Lower lobe of right lung (tissue), 2 donors: Measurements from ENCODE around the gene FIG4. TPM values are rescaled to one million over a fixed set of nuclear protein-coding genes. Genes with fewer than 3 reads are reported as not detected.
A peak's percentile ranks its signal among the peaks of the same experiment; 100 is the strongest.

Experiments used
- ATAC-seq, 2 donors: fragments of 200-7000 bp; cut with Tn5 transposase; one replicate each; pipeline ENCODE4 v1.9.1; 2020 to 2022; ENCODE audit warnings: mild to moderate bottlenecking in 2 of 2, moderate library complexity in 2 of 2
- DNase-seq: peaks from one replicate; pipeline ENCODE4 v3.0.0-alpha.2; 2020
- H3K27ac ChIP-seq: fragments of 200-600 bp; one replicate; pipeline ENCODE4 v1.8.0; 2022
- H3K27me3 ChIP-seq: fragments of 200-600 bp; one replicate; pipeline ENCODE4 v1.8.0; 2022; ENCODE audit warnings: low read depth
- H3K36me3 ChIP-seq: fragments of 200-600 bp; one replicate; pipeline ENCODE4 v1.8.0; 2022; ENCODE audit warnings: mild to moderate bottlenecking
- H3K4me1 ChIP-seq: fragments of 200-600 bp; one replicate; pipeline ENCODE4 v1.8.0; 2022
- H3K4me3 ChIP-seq: fragments of 200-600 bp; one replicate; pipeline ENCODE4 v1.8.0; 2022; ENCODE audit warnings: mild to moderate bottlenecking
- H3K9me3 ChIP-seq: fragments of 200-600 bp; one replicate; pipeline ENCODE4 v1.8.0; 2022
- intact Hi-C: fragments of 100-400 bp; cut with DNase I; formaldehyde crosslinking; loops from one replicate; pipeline ENCODE4 v1.11.0; 2022
- total RNA-seq: library from RNA; stranded (reverse); fragmentation: NEBNext Ultra II Directional; extraction: Animal tissue kit (Norgen Biotek cat#: 25700); gene quantifications from one replicate; pipeline ENCODE4 v1.2.1, GENCODE V29; 2021
- TF ChIP-seq, protein P1 (sequence below): fragments of 200-600 bp; IDR thresholded peaks from one replicate; pipeline ENCODE4 v1.8.0; 2022; ENCODE audit warnings: antibody characterized with exemption, mild to moderate bottlenecking
- donor health status: DM: no; HTN: yes; CAD: no; lungs with severe emphysema.

Gene FIG4
- total RNA-seq, 1 donor from 2014 or later: 44.5 TPM

DNA sequence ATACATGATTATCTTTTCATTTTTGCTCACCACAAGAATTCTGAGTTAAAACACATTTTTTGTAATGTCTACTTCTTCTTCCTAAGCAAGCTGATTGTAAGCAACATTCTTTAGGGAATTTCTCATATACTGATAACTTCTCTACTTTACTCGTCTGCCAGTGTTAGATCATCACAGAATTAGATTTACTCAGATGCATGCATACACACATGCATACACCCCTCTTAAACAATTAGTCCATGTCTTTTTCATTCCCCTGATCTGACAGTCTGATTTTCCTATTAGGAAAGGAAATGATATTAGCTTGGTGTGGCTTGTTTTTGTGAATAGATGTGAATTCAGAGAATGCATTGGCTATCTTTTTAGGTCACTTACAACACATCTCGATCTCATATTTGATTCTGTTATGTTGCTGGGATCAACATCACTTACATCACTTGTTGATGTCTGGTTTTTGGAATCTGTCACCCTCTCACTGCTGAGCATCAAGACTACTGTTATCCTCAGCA is 91.4 kb downstream of the FIG4 start:
- Histone ChIP-seq H3K27me3 (no peaks in the 10 kb centered on the region), H3K27ac (no peak overlapping the region), H3K36me3 (peaks cover 10% of the 10 kb centered on the region), H3K4me3 (no peak overlapping the region), H3K4me1 (no peaks in the 10 kb centered on the region), H3K9me3 (no peaks in the 10 kb centered on the region)
- TF ChIP-seq, protein P1, sequence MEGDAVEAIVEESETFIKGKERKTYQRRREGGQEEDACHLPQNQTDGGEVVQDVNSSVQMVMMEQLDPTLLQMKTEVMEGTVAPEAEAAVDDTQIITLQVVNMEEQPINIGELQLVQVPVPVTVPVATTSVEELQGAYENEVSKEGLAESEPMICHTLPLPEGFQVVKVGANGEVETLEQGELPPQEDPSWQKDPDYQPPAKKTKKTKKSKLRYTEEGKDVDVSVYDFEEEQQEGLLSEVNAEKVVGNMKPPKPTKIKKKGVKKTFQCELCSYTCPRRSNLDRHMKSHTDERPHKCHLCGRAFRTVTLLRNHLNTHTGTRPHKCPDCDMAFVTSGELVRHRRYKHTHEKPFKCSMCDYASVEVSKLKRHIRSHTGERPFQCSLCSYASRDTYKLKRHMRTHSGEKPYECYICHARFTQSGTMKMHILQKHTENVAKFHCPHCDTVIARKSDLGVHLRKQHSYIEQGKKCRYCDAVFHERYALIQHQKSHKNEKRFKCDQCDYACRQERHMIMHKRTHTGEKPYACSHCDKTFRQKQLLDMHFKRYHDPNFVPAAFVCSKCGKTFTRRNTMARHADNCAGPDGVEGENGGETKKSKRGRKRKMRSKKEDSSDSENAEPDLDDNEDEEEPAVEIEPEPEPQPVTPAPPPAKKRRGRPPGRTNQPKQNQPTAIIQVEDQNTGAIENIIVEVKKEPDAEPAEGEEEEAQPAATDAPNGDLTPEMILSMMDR: no peak
- no peak for DNase-seq
- ATAC-seq: no peak
- intact Hi-C loops: no loop called here

DNA sequence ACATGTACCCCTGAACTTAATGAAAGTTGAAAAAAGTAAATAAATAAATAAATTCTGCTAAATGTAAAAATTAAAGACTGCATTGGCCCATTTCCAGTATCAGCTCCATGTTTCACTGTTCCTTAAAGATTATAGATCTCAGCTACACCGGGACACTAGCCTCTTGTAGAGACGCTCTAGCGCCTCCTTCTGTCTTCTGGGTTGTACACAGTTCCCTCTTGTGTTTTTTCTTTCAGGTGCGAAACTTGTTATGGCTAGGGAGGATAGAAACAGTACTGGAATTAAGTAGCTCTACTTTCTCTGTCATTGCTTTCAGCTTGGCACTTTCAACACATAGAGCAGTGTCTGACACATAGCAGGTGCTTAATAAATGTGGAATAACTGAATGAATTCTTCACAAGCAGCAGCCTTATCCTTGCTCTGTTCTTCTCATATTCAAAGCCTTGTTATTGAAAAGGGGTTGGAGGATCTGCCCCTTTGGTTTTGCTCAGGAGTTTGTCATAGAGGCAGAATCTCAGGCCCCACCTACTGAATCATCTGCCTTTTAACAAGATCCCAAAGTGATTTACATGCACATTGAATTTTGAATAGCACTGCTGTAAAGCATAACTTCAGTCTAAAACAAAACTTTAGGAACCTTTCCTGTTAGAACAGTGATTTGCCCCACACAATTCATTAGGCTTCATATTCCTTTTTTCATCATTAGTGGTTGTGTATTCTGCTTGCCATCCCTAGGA is 92.3 kb downstream of the FIG4 start:
- intact Hi-C loops: no loop called here
- no peaks in the 10 kb centered on the region for H3K27me3 ChIP-seq
- H3K4me3 ChIP-seq: no peak overlapping the region
- no peak for DNase-seq
- no peaks in the 10 kb centered on the region for H3K9me3 ChIP-seq
- no peaks in the 10 kb centered on the region for H3K4me1 ChIP-seq
- peaks cover 18% of the 10 kb centered on the region for H3K36me3 ChIP-seq
- TF ChIP-seq, protein P1: peak; percentile 19
- ATAC-seq: no peak
- no peak overlapping the region for H3K27ac ChIP-seq

DNA sequence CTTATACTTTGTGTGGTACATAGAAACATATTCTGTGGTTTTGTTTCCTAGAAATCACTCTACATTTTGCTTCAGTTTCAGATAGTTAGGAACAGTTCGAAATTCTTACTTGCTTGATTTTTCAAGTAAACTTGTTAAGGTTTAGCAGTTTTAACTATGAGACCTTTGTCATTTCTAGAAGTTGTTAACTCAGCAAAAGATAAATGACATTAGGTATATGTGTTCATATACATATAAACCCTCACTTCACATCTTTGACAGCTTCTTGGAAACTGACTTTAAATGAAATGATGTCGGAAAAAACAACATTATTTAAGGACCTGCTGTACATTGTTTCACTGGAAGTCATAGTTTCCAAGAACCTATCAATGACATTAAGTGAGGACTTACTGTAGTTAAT is 96.2 kb downstream of the FIG4 start:
- TF ChIP-seq, protein P1: no peak
- H3K4me1 ChIP-seq: no peaks in the 10 kb centered on the region
- no peak for DNase-seq
- H3K9me3 ChIP-seq: no peaks in the 10 kb centered on the region
- no peak overlapping the region for H3K27ac ChIP-seq
- no peak overlapping the region for H3K4me3 ChIP-seq
- H3K36me3 ChIP-seq: peaks cover 28% of the 10 kb centered on the region
- ATAC-seq: no peak
- intact Hi-C loops: no loop called here
- no peaks in the 10 kb centered on the region for H3K27me3 ChIP-seq

DNA sequence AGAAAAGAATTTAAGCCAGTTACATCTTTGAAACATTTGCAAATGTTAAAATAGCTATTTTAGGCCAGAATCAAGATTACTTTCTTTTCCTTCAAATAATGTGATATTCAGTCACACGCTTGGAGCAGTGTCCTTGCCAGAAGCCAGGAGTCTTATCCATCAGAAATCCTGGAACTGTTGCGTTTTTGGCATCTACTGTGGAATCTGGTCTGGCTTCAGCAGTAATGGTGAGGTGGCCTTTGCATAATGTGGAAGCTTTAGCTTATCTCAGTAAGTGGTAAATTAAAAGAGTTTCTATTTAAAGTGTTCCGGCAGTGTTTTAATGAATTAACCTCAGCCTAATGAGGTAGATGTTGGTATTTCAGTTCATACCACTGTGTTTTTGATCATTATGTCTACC is 97.6 kb downstream of the FIG4 start:
- peaks cover 7% of the 10 kb centered on the region for H3K4me1 ChIP-seq
- no peaks in the 10 kb centered on the region for H3K27me3 ChIP-seq
- intact Hi-C loops: no loop called here
- TF ChIP-seq, protein P1: no peak
- H3K4me3 ChIP-seq: no peak overlapping the region
- no peaks in the 10 kb centered on the region for H3K9me3 ChIP-seq
- no peak for ATAC-seq
- no peak for DNase-seq
- peaks cover 33% of the 10 kb centered on the region for H3K36me3 ChIP-seq
- no peak overlapping the region for H3K27ac ChIP-seq

DNA sequence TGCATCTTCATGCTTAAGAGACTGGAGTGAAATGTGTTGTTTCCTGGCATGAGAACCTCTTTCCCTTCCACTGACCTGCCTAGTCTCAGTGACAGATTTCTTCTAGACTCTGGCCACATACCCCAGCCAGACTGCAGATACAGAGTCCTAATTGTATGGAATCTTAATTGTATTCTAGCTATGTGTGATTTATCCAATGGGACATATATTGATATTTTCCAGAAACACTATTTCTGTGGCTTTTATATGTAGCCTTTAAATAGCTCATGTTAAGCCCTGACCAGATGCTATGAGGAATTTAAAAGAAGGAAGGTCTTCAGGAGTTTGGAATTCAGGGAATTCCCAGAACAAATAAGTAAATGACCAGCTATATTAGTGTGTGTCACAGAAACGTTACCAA is 99.0 kb downstream of the FIG4 start:
- Histone ChIP-seq H3K27ac (no peak overlapping the region), H3K9me3 (no peaks in the 10 kb centered on the region), H3K27me3 (no peaks in the 10 kb centered on the region), H3K4me3 (no peak overlapping the region), H3K4me1 (peaks cover 12% of the 10 kb centered on the region), H3K36me3 (peaks cover 33% of the 10 kb centered on the region)
- TF ChIP-seq, protein P1: no peak
- DNase-seq: no peak
- intact Hi-C loops: no loop called here
- no peak for ATAC-seq
